Measurements from ENCODE around the gene RAB24.

DNA sequence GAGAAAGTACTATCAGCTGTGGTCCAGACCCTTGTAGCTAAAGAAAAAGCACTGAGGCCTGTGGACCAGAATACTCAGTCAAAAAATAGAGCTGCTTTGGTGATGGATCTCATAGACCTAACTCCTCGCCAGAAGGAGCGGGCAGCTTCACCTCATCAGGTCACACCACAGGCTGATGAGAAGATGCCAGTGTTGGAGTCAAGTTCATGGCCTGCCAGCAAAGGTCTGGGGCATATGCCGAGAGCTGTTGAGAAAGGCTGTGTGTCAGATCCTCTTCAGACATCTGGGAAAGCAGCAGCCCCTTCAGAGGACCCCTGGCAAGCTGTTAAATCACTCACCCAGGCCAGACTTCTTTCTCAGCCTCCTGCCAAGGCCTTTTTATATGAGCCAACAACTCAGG, 8.9 kb downstream of the RAB24 start:
- TF ChIP-seq, protein P1, sequence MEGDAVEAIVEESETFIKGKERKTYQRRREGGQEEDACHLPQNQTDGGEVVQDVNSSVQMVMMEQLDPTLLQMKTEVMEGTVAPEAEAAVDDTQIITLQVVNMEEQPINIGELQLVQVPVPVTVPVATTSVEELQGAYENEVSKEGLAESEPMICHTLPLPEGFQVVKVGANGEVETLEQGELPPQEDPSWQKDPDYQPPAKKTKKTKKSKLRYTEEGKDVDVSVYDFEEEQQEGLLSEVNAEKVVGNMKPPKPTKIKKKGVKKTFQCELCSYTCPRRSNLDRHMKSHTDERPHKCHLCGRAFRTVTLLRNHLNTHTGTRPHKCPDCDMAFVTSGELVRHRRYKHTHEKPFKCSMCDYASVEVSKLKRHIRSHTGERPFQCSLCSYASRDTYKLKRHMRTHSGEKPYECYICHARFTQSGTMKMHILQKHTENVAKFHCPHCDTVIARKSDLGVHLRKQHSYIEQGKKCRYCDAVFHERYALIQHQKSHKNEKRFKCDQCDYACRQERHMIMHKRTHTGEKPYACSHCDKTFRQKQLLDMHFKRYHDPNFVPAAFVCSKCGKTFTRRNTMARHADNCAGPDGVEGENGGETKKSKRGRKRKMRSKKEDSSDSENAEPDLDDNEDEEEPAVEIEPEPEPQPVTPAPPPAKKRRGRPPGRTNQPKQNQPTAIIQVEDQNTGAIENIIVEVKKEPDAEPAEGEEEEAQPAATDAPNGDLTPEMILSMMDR (optimal IDR thresholded peaks at IDR 0.05 in 1 of 3, IDR thresholded peaks at IDR 0.05 in 1 of 3, conservative IDR thresholded peaks at IDR 0.05 in 1 of 3; ENCODE audit: extremely low read depth in 1 of 3, insufficient read depth in 2 of 3, low read length in 3 of 3), result no peak
- no peak for TF ChIP-seq EZH2 (IDR thresholded peaks at IDR 0.05; ENCODE audit: low read length)
